Left ventricle myocardium inferior (tissue), 1 donor: ENCODE results near the gene PHF21A. TPM values are rescaled to one million over a fixed set of nuclear protein-coding genes. Genes with fewer than 3 reads are reported as not detected.

Experiments
- DNase-seq: peaks from one replicate; pipeline ENCODE4 v3.0.0-alpha.2; 2020
- H3K27ac ChIP-seq: fragments of 200-600 bp; replicated peaks from 2 replicates; pipeline ENCODE4 v1.8.0; 2021
- H3K27me3 ChIP-seq: fragments of 200-600 bp; 2 replicates; pipeline ENCODE4 v1.8.0; 2021; ENCODE audit warnings: low read depth
- H3K36me3 ChIP-seq: fragments of 200-600 bp; 2 replicates; pipeline ENCODE4 v1.8.0; 2021
- H3K4me1 ChIP-seq: fragments of 200-600 bp; 2 replicates; pipeline ENCODE4 v1.8.0; 2021
- H3K4me3 ChIP-seq: fragments of 200-600 bp; 2 replicates; pipeline ENCODE4 v1.8.0; 2021; ENCODE audit warnings: mild to moderate bottlenecking, moderate library complexity
- H3K9me3 ChIP-seq: fragments of 200-600 bp; replicated peaks from 2 replicates; pipeline ENCODE4 v1.8.0; 2021
- intact Hi-C: fragments of 100-400 bp; cut with micrococcal nuclease; formaldehyde crosslinking; loops from one replicate; pipeline ENCODE4 v1.11.0; 2022
- total RNA-seq: library from RNA; stranded (reverse); fragmentation: NEBNext Ultra II Directional; extraction: Animal tissue kit (Norgen Biotek cat#: 25700); gene quantifications from one replicate; pipeline ENCODE4 v1.2.1, GENCODE V29; 2021
- TF ChIP-seq, protein P1 (sequence below): fragments of 200-600 bp; IDR thresholded peaks from 2 replicates; pipeline ENCODE4 v1.8.0; 2021; ENCODE audit warnings: antibody characterized with exemption, mild to moderate bottlenecking, borderline replicate concordance
- donor health status: DM: no; HTN: yes; CAD: no; lungs with severe emphysema.

PHF21A gene
- total RNA-seq, 1 donor from 2014 or later: 36.6 TPM

DNA sequence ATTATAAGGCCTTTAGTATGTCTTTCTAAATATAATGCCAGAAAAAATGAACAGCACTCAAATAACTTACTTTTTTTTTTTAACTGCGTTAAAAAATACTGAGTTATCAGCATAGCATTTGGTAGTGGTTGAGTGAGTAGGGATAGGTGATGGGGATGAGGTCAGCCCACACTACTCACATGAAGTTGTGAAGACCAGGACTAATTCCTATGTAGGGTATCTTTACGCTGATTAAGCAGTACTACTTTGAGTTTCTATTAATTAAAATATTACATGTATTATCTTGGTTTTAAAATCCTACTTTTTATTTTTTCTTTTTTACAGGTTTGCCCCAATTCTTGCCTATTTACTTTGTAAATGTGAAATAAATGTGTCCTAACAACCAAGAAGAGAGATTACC lies 13.5 kb downstream of the PHF21A start:
- Histone ChIP-seq H3K36me3 (no peaks in the 10 kb centered on the region), H3K4me3 (no peak overlapping the region), H3K27ac (no peak overlapping the region), H3K9me3 (no peaks in the 10 kb centered on the region), H3K27me3 (no peaks in the 10 kb centered on the region), H3K4me1 (peaks cover 66% of the 10 kb centered on the region)
- intact Hi-C loops: no loop called here
- DNase-seq: no peak
- TF ChIP-seq, protein P1, sequence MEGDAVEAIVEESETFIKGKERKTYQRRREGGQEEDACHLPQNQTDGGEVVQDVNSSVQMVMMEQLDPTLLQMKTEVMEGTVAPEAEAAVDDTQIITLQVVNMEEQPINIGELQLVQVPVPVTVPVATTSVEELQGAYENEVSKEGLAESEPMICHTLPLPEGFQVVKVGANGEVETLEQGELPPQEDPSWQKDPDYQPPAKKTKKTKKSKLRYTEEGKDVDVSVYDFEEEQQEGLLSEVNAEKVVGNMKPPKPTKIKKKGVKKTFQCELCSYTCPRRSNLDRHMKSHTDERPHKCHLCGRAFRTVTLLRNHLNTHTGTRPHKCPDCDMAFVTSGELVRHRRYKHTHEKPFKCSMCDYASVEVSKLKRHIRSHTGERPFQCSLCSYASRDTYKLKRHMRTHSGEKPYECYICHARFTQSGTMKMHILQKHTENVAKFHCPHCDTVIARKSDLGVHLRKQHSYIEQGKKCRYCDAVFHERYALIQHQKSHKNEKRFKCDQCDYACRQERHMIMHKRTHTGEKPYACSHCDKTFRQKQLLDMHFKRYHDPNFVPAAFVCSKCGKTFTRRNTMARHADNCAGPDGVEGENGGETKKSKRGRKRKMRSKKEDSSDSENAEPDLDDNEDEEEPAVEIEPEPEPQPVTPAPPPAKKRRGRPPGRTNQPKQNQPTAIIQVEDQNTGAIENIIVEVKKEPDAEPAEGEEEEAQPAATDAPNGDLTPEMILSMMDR: no peak

DNA sequence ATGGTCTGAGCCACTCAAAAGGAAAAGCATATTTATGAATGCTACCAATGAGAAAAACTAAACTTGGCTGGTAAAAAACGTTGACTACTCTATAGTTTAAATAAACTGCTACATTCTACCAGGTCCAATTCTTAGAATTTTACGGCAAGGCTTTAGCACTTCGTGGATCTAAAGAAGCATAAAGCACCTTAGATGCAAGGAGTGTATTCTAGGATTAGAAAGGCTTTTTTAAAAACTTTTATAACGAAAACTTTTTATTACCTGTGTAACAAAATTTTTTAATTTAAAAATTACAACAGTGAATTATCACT lies 13.9 kb downstream of the PHF21A start:
- no peak for DNase-seq
- Histone ChIP-seq H3K36me3 (no peaks in the 10 kb centered on the region), H3K9me3 (no peaks in the 10 kb centered on the region), H3K4me3 (no peak overlapping the region), H3K27ac (no peak overlapping the region), H3K27me3 (no peaks in the 10 kb centered on the region), H3K4me1 (peaks cover 62% of the 10 kb centered on the region)
- TF ChIP-seq, protein P1: no peak
- intact Hi-C loops: no loop called here

DNA sequence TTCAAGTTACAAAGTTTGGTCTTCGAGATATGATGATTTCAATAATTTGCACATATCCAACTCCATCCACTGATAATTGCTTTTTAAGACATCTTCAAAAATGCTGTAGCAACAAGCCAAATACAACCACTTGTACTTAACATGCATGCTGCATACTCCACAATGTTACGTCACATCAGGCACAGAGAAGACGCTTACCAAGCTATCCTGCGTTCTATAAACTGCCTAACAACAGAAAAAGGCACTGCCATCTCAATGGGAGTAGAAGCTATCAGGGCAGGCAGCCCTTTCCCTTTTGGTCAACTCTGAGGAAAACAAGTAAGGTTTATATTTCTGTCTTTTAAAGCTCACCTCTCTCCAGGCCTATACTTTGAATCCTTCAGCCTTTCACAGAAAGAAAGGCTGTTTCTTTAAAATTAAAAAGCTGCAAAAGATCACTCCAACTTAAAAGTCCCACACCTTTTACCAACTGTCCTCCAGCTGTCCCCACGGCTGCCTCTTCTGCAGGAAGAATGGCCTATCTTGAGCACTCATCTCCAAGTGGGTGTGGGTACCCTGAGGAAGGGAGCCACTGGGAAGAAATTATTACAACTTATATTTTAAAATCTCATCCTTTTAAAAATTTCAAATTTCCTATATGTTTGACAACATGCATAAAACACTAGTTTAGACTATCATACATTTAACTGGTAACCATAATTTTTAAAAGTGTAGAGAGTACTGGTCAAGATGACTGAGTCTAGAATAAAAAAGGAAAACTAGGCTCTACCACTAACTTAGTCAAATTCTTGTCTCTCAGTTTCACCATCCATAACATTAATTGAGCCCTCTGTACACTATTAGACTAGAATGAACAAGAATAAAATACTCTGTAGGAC lies 14.5 kb downstream of the PHF21A start:
- no peak overlapping the region for H3K4me3 ChIP-seq
- H3K27ac ChIP-seq: peak overlapping the region; percentile 34

DNA sequence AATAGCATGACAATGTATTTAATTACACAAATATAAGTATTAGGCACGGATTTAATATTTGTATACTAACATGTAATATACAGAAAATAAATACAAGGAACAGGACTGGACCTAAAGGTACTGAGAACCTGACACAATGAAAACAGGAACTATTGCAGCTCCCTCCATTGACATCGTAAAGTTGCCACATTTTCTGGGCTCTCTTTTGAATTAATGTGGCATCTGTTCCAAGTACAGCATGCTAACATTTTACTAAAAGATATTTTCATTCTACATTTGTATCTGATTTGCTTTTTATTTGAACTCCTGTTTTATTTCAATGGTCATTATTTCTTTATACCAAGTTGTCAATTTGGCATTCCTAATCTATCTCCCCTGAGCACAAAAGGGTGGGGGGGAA lies 15.3 kb downstream of the PHF21A start:
- peaks cover 55% of the 10 kb centered on the region for H3K4me1 ChIP-seq
- TF ChIP-seq, protein P1: no peak
- no peak for DNase-seq
- H3K4me3 ChIP-seq: no peak overlapping the region
- H3K36me3 ChIP-seq: no peaks in the 10 kb centered on the region
- no peak overlapping the region for H3K27ac ChIP-seq
- H3K27me3 ChIP-seq: no peaks in the 10 kb centered on the region
- intact Hi-C loops: no loop called here
- no peaks in the 10 kb centered on the region for H3K9me3 ChIP-seq

More for the DNA sequence above, 14.5 kb downstream of the PHF21A start:
- DNase-seq: no peak
- Histone ChIP-seq H3K4me1 (peaks cover 57% of the 10 kb centered on the region), H3K27me3 (no peaks in the 10 kb centered on the region), H3K36me3 (no peaks in the 10 kb centered on the region), H3K9me3 (no peaks in the 10 kb centered on the region)
- intact Hi-C loops: no loop called here
- TF ChIP-seq, protein P1: no peak

DNA sequence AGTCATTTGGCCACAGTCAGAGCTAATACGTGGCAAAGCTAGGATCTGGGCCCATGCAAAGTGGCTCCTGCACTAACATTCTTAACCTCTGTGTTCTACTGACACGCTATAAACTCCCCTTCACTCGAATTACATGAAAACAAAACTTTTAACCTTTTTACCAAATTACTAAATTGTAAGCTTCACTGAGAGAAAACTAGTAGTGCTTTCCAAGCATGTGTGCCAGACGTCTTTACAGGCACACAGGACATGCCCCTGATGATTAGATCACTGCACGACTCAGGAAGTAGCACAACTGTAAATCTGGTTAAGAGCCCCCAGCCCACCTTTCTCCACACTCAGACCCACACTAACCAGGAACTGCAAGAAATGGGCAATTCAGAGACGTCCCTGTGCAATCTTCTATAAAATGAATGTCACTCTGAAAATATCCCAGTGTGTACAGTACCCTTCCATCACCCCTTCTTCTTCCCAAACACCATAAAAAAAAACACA lies 16.1 kb downstream of the PHF21A start:
- H3K27me3 ChIP-seq: no peaks in the 10 kb centered on the region
- no peaks in the 10 kb centered on the region for H3K9me3 ChIP-seq
- H3K4me1 ChIP-seq: peaks cover 63% of the 10 kb centered on the region
- H3K4me3 ChIP-seq: no peak overlapping the region
- no peak overlapping the region for H3K27ac ChIP-seq
- TF ChIP-seq, protein P1: no peak
- H3K36me3 ChIP-seq: no peaks in the 10 kb centered on the region
- no peak for DNase-seq
- intact Hi-C loops: no loop called here
